Astrocyte of the spinal cord (primary cell): ENCODE data around the gene SLC7A7.
A peak's percentile ranks its signal among the peaks of the same experiment; 100 is the strongest.

Experiments
- DNase-seq: peaks from one replicate; pipeline ENCODE4 v3.0.0; 2011; ENCODE audit warnings: low read depth, low spot score
- H3K4me3 ChIP-seq: 2 replicates; pipeline ENCODE4 v1.5.1; 2011; ENCODE audit warnings: low read depth, mild to moderate bottlenecking, low read length, moderate library complexity
- CTCF ChIP-seq: IDR thresholded peaks from 2 replicates; pipeline ENCODE4 v1.5.1; 2012; ENCODE audit warnings: low read depth, mild to moderate bottlenecking, low read length, inconsistent platforms
- in situ Hi-C: cut with HindIII; loops from 2 replicates; pipeline ENCODE4 v1.10.0; 2017; ENCODE audit warnings: low sequenced_read_pairs

SLC7A7 gene

GRCh38 chr14:22842211-22843122 lies 27.2 kb upstream of the SLC7A7 start:
- H3K4me3 ChIP-seq, result no peak overlapping the region
- in situ Hi-C loops, result no loop called here
- TF ChIP-seq CTCF, result no peak
- no peak for DNase-seq

- in situ Hi-C loops, result no loop called here
- DNase-seq, result no peak
- no peak overlapping the region for H3K4me3 ChIP-seq
- no peak for TF ChIP-seq CTCF
These were observed 26.5 kb upstream of the SLC7A7 start for GRCh38 chr14:22841769-22842168.

GRCh38 chr14:22841311-22841710 lies 26.1 kb upstream of the SLC7A7 start:
- no peak for DNase-seq
- in situ Hi-C loops, result no loop called here
- TF ChIP-seq CTCF, result no peak
- no peak overlapping the region for H3K4me3 ChIP-seq

GRCh38 chr14:22839159-22839779 lies 24.0 kb upstream of the SLC7A7 start:
- in situ Hi-C loops, result no loop called here
- no peak for TF ChIP-seq CTCF
- peak overlapping the region; percentile 99 for H3K4me3 ChIP-seq
- DNase-seq, result no peak

GRCh38 chr14:22838631-22839041 lies 23.4 kb upstream of the SLC7A7 start:
- TF ChIP-seq CTCF, result no peak
- H3K4me3 ChIP-seq, result peak overlapping the region; percentile 99
- in situ Hi-C loops, result no loop called here
- peak; percentile 80 for DNase-seq

- in situ Hi-C loops, result no loop called here
- no peak for TF ChIP-seq CTCF
- DNase-seq, result peak; percentile 48
- H3K4me3 ChIP-seq, result peak overlapping the region; percentile 99
These were observed 22.7 kb upstream of the SLC7A7 start for GRCh38 chr14:22837750-22838538.
